ENCODE data around the gene RAI1. TPM values are rescaled to one million over a fixed set of nuclear protein-coding genes. Genes with fewer than 3 reads are reported as not detected.

RAI1 gene
- total RNA-seq, 1 donor from 2014 or later = 9.1 TPM

- DNase-seq (ENCODE audit: low read depth) = no peak
Observed at GRCh38 chr17:17856386-17856785, 175.1 kb downstream of the RAI1 start.

GRCh38 chr17:17857496-17857895, 176.2 kb downstream of the RAI1 start:
- no peak for DNase-seq (ENCODE audit: low read depth)

GRCh38 chr17:17859909-17860765, 178.9 kb downstream of the RAI1 start:
- DNase-seq (ENCODE audit: low read depth) = peak; percentile 71

GRCh38 chr17:17860766-17861107, 179.5 kb downstream of the RAI1 start:
- DNase-seq (ENCODE audit: low read depth) = no peak

MicroRNAs encoded within 50 kb of the gene (microRNA counts, 767-probe panel; counts per million panel counts)
- microRNA hsa-miR-33b-5p = not detected

Small RNA genes within 50 kb of the gene (microRNA-seq; reads per million reads assigned to microRNA genes)
- gene MIR33B = 43.6 reads per million, percentile 46 among the genes with 10 or more reads in this experiment
- gene MIR6777 = not detected

Other genes starting within 250 kb of the RAI1 start
- gene MED9, start 204.5 kb upstream of the RAI1 start, total RNA-seq = 17.1 and 22.4 TPM in 2 replicates
- gene RASD1, start 185.1 kb upstream of the RAI1 start, total RNA-seq = 0.94 and 2.7 TPM in 2 replicates
- 36.6 and 40.3 TPM in 2 replicates for gene PEMT, start 89.8 kb upstream of the RAI1 start, total RNA-seq
- gene SREBF1, start 155.5 kb downstream of the RAI1 start, total RNA-seq = 153 and 348 TPM in 2 replicates